COR-L47 (cell line): ENCODE measurements around the gene ATP5ME.
"Not testable (repeated sequence)": the region's sequence is repeated elsewhere in the genome, so short reads cannot be mapped to it uniquely, and the experiment has no call there.

Source experiments
- DNase-seq: peaks from one replicate; lab custom pipeline; 2025; lab: John Stamatoyannopoulos, UW

Gene ATP5ME

DNA sequence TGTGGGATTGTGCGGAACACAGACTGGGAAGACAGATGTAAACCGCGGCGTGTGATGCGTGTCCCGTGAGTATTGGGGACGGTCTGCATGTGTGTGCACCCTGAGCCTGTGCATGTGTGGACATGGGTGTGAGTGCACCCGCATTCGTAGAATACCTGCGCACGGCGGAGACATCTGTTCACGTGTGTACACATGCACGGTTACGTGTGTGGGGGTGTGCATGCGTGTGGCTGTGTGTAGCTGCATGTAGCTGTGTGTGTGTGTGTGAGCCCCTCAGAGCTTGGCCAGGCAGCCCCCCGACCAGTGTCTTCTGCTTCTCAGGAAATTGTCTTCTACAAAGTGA, 19.6 kb downstream of the ATP5ME start:
- DNase-seq: no peak

DNA sequence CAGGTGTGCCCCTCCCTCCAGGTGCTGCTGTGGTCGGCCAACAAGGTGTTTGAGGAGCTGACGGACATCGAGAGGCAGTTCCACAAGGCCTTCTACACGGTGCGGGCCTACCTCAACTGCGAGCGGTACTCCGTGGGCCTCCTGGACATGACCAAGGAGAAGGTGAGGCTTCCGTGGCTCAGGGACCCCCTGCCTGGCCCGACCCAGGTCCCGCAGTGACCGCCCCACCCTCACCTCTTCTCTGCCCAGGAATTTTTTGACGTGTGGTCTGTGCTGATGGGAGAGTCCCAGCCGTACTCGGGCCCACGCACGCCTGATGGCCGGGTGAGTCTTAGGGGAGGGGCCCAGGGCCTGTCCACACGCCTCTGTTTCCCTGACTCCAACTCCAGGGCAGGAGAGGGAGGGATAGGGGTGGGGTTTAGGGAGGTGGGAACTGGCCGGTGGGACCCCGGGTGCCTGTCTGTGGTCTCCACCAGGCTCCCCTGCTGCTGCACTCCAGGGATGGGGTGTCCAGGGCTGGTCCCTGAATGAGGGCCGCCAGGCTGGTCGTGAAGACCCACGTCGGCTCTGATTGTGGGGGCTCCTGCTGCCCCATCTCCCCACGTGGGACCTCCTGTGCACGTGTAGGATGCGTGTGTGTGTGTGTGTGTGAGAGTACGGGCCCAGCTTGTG, 20.1 kb downstream of the ATP5ME start:
- DNase-seq: no peak

DNA sequence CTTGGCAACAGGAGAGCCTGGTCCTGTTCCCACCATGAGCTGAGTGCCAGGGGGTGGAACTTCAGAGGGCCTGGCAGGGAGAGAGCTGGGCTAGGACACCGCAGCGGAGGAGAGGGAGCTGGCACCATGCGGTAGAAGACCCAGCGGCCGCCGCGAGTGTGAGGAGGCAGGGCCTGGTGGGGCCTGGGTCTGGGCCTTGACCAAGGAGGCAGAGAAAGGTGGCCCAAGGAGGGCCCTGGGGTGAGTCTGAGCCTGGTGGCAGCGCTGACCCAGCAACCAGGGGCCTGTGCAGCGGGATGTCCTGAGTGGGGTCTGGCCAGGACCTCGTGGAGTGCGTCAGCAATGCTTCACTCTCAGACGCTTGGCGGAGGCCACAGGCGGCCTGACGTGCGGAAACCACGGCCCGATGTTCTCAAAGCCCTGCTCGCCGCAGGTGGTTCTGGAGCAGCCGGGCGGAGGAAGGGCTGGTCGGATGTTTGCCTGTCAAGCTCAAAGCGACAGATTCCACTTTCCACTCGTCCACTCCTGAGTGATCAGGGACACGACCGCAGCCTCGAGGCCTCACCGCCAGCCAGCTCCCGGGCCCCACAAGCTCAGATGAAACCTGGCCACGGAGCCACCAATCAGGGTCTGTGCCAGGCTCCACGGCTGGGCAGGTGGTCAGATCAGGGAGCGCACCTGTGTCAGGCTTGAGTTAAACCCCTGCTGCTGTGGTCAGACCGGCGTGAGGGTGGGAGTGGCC, 20.8 kb downstream of the ATP5ME start:
- no peak for DNase-seq

DNA sequence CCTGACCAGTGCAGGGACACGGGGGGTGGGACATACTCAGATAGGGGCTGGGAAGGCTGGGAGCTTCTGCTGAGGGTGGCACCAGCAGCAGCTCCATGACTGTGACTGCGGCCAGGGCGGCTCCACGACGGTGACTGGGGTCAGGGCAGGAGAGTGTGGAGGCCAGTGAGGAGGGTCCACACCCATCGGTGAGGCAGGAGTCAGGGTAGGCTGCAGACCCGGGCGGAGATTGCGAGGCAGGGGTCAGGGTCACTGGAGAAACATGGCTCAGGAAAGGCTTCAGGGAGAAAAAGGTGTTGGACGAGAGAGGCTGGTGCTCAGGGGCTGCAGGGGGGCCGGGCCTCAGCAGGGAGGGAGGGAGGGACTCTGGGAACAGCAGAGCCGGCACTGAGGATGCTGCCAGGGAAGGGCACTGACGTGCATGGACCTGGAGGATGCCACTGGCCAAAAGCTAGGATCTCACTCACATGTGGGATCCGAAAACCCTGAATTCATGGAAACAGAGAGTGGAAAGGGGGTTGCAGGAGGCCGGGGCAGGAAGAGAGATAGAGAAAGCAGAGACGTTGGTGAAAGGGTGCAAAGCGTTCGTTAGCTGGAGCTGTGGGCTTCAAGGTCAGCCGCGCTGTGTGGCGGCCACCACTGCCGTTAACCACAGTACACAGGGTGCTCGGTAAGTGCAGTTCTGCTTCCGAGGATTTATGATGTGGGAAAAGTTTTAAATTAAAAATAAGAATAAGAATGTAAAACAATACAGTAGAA, 22.0 kb downstream of the ATP5ME start:
- no peak for DNase-seq

DNA sequence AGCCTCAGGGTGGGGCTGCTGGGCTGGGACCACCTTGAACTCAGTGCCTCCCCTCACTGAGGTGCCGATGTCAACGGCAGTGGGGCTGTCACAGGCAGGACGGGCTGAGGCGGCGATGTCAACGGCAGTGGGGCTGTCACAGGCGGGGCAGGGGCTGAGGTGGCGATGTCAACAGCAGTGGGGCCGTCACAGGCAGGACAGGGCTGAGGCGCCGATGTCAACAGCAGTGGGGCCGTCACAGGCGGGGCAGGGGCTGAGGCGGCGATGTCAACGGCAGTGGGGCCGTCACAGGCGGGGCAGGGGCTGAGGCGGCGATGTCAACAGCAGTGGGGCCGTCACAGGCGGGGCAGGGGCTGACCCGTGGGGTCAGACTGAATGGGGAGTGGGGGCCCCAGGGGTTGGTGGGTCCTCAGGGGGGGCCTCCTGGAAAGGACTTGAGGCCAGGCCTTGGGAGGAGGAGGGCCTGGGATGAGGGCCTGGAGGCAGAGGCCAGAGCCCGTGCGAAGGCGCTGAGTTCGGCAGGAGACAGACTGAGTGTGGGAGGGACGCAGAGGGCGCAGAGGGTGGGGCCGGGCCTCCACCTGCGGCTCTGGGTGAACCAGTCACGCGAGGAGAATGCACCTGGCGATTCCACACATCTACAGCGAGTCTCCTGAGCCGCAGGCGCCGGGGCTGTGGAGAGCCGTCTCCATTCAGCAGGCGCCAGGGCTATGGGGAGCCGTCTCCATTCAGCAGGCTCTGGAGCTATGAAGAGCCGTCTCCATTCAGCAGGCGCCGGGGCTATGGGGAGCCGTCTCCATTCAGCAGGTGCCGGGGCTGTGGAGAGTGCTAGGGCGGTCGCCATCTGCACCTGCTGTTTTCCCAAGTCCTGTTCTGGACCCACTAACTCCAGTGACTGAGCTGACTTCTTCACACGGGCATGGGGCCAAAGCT, 22.9 kb downstream of the ATP5ME start:
- DNase-seq: no peak

DNA sequence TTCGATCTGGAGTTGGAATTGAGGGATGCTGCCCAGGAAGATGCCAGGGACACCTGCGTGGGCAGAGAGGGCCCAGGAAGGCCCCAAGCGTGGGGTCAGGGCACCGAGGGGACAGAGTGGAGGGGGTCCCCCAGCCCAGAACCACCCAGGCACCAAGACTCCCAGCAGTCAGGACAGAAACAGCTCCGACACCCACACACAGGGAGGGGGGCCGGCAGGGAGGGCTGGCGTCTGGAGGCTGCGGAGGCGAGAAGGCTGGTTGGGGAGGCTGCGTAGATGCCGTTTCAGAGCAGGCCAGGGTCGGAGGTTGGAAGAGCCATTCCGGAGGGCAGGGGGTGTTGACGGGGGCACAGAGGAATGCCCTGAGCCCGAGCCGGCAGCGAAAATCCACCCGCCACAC, 23.6 kb downstream of the ATP5ME start:
- DNase-seq: no peak

DNA sequence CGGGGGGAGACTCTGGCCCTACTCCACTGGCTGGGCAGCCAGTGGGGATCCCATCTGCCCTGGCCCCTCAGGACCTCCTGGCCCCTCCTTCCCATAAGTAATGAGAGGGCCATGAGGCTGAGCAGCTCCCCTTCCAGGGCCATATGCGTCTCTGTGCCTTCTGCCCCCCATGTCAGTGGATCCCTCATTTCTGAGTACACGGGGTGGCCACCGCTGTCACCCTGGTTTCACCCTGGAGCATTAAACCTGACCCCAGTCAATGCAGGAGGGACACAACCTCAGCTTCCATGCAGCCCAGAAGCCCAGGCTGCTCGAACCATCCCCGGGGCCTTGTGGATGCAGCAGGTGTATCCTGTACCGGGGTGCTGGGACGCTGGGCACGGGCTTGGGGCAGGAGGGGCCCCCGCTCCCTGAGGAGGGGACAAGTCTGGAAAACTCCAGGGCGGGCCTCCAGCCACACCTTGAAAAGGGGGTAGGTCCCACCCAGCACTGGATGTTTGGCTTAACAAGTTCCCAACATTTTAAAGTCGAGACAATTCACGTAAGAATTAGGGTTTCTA, 24.2 kb downstream of the ATP5ME start:
- no peak for DNase-seq

DNA sequence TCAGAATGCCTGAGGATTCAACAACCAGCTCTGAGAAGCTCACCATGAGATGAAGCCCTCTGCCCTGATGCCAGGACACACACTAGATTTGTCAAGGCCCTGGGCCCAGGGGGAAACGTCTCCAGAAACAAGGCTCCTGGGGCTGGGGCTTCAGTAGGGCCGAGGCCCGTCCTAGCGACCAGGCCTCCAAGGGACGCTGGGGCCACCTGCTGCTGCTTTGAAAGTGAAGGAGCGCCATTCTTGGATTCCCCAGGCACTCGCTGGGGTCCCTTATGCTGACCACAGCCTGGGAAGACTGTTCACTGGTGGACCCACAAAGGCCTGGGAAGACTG, 24.8 kb downstream of the ATP5ME start:
- no peak for DNase-seq

DNA sequence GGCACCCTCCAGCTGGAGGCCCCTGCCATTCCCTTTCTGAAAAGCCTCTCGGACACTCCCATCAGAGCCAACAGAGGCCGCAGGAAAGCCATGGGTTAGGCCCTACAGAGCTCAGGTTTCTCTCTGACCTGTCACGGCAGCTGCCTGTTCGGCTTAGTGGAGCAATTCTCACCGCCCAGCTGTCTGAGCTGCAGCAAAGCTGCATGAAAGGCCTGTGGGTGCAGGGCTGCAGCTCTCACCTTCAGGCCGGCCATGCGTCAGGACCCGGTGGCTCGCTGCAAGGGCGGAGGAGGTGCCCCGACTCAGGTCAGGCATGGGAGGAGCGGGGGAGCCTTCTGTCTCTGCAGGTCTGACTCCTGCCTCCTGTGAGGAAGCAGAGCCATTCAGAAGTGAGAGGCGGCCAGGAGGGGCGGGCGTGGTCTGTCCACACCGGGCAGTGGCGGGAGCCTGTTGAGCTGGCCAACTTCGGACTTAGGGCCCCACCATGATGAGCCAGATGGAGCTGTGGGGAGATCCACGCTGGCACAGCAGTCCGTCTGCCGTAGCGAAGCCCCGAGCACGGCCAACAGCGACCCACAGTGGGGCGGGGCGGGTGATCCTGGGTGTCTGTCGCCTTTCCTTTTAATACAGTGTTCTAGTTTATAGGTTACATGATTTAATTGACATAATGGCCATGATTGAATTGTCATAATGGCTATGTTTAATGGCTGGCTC, 25.3 kb downstream of the ATP5ME start:
- no peak for DNase-seq

DNA sequence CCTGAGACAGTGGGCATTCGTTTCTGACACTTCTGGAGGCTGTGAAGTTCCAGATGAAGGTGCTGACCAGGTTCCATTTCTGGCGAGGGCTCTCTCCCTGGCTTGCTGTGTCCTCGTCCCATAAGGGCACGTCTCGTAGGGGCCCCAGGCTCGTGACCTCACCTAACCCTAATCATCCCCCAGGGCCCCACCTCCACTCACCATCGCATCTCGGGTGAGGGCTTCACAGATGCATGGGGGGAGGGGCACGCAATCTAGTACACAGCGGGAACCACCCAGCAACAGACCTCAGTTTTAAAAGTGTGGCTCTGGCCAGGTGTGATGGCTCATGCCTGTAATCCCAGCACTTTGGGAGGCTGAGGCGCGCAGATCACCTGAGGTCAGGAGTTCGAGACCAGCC, 26.6 kb downstream of the ATP5ME start:
- no peak for DNase-seq

DNA sequence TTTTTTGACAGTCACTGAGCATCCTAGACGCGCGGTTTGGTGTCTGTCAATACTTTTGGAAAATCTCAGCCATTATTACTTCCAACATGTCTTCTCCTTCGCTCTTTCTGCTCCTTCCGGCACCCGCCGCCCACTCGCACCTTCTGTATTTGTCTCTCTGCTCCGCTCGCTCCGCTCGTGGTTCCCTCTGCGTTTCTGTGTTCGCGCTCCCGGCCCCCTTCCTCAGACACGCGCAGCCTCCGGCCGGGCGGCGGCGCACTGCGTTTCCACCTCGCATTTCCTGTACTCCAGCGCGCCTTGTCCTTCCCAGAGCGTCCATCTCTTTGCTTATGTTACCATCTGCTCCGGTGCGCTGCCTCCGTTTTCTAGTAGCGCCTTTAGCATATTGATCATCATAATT, 27.6 kb downstream of the ATP5ME start:
- no peak for DNase-seq

DNA sequence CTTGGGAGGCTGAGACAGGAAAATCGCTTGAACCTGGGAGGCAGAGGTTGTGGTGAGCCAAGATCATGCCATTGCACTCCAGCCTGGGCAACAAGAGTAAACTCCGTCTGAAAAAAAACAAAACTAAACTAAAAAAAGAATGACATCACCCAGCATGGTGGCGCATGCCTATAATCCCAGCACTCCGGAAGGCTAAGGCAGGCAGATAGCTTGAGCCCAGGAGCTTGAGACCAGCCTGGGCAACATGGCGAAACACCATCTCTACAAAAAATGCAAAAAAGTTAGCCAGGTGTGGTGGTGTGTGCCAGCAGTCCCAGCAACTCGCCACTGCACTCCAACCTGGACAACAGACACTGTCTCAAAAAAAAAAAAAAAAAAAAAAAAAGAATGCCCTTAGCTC, 31.7 kb downstream of the ATP5ME start:
- DNase-seq: not testable (repeated sequence)

DNA sequence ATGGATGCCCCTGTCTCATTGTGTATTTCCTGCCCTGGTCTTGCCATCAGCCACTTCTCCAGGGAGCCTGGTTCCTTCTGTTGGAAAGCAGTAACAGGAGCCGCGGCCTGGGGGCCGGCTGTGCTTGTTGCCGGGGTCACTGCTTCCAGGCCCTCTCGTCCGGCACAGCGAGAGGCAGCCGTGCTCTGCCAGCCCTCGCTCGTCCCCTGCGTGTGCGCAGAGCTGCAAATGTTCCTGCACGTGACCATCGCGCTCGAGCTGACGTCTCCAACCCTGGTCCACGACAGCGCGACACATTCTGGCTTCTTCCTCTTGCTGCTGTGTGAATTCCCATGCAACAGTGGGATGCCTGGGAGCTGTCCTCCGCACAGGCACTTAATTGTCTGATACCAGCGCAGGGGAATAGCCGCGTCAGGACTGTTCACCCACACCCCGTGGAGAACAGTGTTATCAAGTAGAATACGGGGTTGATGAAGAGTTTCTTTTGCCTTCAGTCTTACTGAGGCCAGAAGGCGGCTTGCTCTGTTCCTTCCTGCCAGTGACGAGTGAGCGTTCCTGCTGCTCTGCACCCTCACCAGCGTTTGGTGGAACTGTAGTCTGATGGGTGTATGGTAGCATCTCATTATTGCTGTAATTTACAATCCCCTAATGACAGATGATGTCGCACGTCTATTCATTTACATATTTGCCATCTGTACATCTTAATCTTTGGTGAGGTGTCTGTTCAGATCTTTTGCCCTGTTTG, 36.4 kb downstream of the ATP5ME start:
- DNase-seq: no peak

DNA sequence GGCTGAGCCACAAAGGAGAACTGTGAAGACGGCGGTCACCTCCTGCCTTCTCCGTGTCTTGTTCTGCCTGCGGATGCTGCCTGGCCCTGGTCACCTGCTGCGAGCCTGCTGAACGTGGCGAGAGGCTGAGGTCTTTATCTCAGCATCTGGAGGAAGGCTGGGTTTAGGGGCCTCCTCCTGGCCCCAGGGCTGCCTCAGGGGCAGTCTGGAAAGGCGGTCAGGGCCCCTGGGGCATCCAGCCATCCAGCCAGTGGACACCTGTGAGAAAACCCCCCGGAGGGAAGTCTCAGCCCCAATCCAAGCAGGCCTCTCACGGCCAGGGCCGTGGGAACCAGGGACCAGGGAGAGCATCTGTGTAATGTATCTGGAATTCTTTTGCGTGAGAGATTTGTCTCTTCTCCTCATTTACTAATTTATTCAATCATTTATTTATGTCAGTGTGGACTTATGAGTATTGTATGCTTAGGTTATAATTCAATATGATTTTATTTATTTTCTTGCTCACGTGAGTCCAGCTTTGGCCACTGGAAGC, 37.4 kb downstream of the ATP5ME start:
- DNase-seq: no peak

DNA sequence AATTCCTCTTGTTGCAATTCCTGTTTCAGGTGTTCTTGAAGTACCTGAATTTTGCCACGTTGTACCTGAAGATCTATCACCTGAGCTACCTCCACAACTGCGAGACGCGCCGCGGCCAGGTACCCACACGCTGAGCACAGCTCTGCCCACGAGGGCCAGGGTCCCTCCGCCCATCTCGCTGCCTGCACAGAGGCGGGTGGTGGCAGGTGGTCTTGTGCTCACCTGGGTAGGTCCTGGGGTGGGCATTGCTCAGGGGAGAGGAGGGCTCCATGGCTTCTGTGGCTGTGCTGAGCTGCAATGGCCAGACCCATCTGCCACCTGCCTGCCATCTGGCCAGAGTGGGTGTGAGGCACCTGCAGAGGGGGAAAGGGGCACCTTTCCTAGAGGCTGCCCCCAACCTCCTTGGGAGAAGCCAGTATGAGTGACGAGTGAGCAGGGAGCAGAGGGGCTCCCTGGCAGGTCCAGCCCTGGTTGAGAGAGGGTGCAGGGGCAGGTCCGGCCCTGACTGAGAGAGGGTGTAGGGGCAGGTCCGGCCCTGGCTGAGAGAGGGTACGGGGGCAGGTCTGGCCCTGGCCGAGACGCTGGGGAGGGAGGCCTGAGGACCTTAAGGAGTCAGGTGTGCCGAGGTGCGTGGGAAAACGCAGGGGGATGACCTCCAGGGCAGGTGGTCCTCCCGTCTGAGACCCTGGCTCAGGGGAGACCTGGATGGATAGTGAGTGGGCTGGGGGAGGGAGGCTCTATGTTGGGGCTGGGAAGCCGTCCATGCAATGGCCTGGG, 38.0 kb downstream of the ATP5ME start:
- no peak for DNase-seq

DNA sequence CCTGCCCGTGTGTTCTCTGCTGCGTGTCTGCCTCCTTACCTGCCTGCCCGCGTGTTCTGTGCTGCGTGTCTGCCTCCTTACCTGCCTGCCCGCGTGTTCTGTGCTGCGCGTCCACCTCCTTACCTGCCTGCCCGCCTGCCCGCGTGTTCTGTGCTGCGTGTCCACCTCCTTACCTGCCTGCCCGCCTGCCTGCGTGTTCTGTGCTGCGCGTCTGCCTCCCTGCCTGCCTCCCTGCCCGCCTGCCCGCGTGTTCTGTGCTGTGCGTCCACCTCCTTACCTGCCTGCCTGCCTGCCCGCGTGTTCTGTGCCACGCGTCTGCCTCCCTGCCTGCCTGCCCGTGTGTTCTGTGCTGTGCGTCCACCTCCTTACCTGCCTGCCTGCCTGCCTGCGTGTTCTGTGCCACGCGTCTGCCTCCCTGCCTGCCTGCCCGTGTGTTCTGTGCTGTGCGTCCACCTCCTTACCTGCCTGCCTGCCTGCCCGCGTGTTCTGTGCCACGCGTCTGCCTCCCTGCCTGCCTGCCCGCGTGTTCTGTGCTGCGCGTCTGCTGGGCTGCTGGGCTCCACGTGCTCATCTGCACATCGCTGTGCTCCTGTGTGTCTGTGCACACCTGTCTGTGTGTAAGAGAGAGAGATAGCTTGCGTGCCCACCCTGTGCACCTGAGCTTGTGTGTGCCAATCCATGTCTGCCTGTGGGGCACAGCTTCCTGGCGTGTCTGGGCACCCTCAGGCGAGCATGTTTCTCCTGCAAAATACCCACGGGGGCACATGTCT, 38.8 kb downstream of the ATP5ME start:
- DNase-seq: not testable (repeated sequence)

DNA sequence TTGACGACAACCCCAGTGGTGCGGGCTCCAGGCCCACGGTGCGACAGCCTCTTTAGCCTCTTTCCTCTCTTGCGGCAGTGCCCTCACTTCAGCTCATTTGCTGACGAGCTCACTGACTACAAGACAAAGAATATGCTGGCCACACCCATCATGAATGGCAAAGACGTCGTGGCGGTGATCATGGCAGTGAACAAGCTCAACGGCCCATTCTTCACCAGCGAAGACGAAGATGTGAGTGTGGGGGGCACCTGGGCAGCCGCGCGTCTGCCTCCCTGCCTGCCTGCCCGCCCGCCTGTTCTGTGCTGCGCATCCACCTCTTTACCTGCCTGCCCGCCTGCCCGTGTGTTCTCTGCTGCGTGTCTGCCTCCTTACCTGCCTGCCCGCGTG, 39.5 kb downstream of the ATP5ME start:
- DNase-seq: no peak

DNA sequence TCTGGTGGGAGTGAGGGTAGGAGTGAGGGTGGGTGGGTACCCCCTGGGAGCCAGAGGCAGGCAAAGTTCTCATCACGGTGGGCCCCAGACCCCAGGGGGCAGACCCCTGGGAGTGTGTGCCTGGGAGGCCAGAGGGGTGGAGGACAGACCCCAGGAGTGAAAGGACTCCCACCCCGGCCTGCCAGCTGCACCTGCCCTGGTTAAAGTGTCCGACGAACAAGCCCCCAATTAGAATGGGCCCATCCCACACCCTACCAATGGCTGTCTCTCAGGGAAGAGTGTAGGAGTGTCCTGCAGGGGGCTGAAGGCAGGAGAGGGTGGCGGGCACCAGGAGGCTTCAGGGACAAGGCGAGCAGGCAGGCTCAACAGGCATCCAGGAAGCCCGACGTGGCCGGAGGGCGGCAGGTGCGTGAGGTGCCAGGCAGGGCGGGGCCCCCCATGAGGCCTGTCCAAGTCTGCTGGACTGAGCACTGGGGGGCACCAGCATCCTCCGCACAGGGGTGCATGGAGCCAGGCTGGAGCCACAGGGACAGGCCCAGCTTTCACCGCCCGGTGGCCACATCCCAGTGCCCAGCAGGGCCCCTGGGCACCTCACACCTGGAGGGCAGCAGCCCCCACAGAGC, 40.0 kb downstream of the ATP5ME start:
- DNase-seq: no peak
